Parathyroid adenoma (tissue), 2 donors: ENCODE measurements around the gene C6orf132.

Source experiments
- H2AFZ ChIP-seq: fragments of 300-600 bp; sonication (generic); one replicate; pipeline ENCODE4 v1.7.0; 2017; ENCODE audit warnings: antibody characterized with exemption, mild to moderate bottlenecking
- H3K27ac ChIP-seq: fragments of 300-600 bp; sonication (generic); one replicate; pipeline ENCODE4 v1.7.0; 2017
- H3K27me3 ChIP-seq: fragments of 300-600 bp; sonication (generic); one replicate; pipeline ENCODE4 v1.7.0; 2017; ENCODE audit warnings: low read length; ENCODE audit not compliant: control insufficient read depth, insufficient read depth
- H3K36me3 ChIP-seq: fragments of 300-600 bp; sonication (generic); one replicate; pipeline ENCODE4 v1.7.0; 2017; ENCODE audit warnings: low read length; ENCODE audit not compliant: control insufficient read depth, insufficient read depth
- H3K4me1 ChIP-seq: fragments of 300-600 bp; sonication (generic); one replicate; pipeline ENCODE4 v1.7.0; 2017; ENCODE audit warnings: control low read depth
- H3K4me2 ChIP-seq: fragments of 300-600 bp; sonication (generic); one replicate; pipeline ENCODE4 v1.7.0; 2017; ENCODE audit warnings: low read length
- H3K4me3 ChIP-seq: fragments of 300-600 bp; sonication (generic); one replicate; pipeline ENCODE4 v1.7.0; 2017; ENCODE audit warnings: low read depth, low read length
- H3K79me2 ChIP-seq: fragments of 300-600 bp; sonication (generic); one replicate; pipeline ENCODE4 v1.7.0; 2017; ENCODE audit warnings: control low read depth
- H3K9ac ChIP-seq: fragments of 300-600 bp; sonication (generic); one replicate; pipeline ENCODE4 v1.7.0; 2017; ENCODE audit warnings: mild to moderate bottlenecking
- H3K9me3 ChIP-seq: fragments of 300-600 bp; sonication (generic); one replicate; pipeline ENCODE4 v1.7.0; 2017; ENCODE audit warnings: low read length; ENCODE audit not compliant: control insufficient read depth
- TF ChIP-seq, protein P1 (sequence below): fragments of 300-600 bp; sonication (generic); IDR thresholded peaks from one replicate; pipeline ENCODE4 v1.7.0; 2017; ENCODE audit warnings: antibody characterized with exemption, mild to moderate bottlenecking
- donor health status: primary hyperparathyroidism.

Gene C6orf132

DNA sequence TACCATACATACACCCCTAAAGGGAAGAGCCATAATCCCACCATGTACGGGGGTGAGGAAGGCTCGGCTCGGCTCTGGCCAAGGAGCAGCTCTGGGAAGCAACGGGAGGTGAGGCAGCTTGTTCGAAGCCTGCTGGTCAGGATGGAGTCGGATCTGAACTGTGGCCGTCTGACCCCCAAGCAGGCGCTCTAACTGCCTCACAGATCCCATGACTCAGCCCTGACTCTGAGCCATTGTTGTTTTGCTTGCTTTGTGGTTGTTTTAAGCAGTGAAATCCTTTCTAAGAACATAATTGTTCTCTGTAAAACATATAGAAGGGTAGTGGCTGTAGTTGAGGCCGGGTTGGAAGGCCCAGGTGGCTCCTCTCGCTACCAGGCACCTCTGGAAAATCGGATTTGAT lies 10.9 kb downstream of the C6orf132 start:
- H3K36me3 ChIP-seq = no peaks in the 10 kb centered on the region
- H2AFZ ChIP-seq = no peak overlapping the region
- H3K27ac ChIP-seq = no peak overlapping the region
- no peak overlapping the region for H3K4me3 ChIP-seq
- no peaks in the 10 kb centered on the region for H3K4me1 ChIP-seq
- no peaks in the 10 kb centered on the region for H3K27me3 ChIP-seq
- no peak overlapping the region for H3K4me2 ChIP-seq
- H3K79me2 ChIP-seq = no peaks in the 10 kb centered on the region
- H3K9me3 ChIP-seq = no peaks in the 10 kb centered on the region
- TF ChIP-seq, protein P1, sequence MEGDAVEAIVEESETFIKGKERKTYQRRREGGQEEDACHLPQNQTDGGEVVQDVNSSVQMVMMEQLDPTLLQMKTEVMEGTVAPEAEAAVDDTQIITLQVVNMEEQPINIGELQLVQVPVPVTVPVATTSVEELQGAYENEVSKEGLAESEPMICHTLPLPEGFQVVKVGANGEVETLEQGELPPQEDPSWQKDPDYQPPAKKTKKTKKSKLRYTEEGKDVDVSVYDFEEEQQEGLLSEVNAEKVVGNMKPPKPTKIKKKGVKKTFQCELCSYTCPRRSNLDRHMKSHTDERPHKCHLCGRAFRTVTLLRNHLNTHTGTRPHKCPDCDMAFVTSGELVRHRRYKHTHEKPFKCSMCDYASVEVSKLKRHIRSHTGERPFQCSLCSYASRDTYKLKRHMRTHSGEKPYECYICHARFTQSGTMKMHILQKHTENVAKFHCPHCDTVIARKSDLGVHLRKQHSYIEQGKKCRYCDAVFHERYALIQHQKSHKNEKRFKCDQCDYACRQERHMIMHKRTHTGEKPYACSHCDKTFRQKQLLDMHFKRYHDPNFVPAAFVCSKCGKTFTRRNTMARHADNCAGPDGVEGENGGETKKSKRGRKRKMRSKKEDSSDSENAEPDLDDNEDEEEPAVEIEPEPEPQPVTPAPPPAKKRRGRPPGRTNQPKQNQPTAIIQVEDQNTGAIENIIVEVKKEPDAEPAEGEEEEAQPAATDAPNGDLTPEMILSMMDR = no peak
- no peak overlapping the region for H3K9ac ChIP-seq

GRCh38 chr6:42129360-42129676 lies 13.1 kb downstream of the C6orf132 start:
- H3K79me2 ChIP-seq = no peaks in the 10 kb centered on the region
- no peak overlapping the region for H3K9ac ChIP-seq
- H3K27me3 ChIP-seq = no peaks in the 10 kb centered on the region
- TF ChIP-seq, protein P1 = no peak
- no peak overlapping the region for H3K4me2 ChIP-seq
- H3K36me3 ChIP-seq = no peaks in the 10 kb centered on the region
- no peaks in the 10 kb centered on the region for H3K9me3 ChIP-seq
- H3K4me1 ChIP-seq = no peaks in the 10 kb centered on the region
- H3K4me3 ChIP-seq = no peak overlapping the region
- no peak overlapping the region for H2AFZ ChIP-seq
- no peak overlapping the region for H3K27ac ChIP-seq

- Histone ChIP-seq H3K79me2 (no peaks in the 10 kb centered on the region), H3K4me3 (no peak overlapping the region), H3K4me2 (no peak overlapping the region), H3K27ac (no peak overlapping the region), H3K36me3 (no peaks in the 10 kb centered on the region), H3K4me1 (no peaks in the 10 kb centered on the region), H3K9ac (no peak overlapping the region), H3K27me3 (no peaks in the 10 kb centered on the region), H2AFZ (no peak overlapping the region), H3K9me3 (no peaks in the 10 kb centered on the region)
- TF ChIP-seq, protein P1 = no peak
These were observed 13.7 kb downstream of the C6orf132 start for GRCh38 chr6:42128460-42129359.

- Histone ChIP-seq H3K27me3 (no peaks in the 10 kb centered on the region), H3K36me3 (no peaks in the 10 kb centered on the region), H3K79me2 (no peaks in the 10 kb centered on the region), H3K4me1 (no peaks in the 10 kb centered on the region), H2AFZ (no peak overlapping the region), H3K4me3 (no peak overlapping the region), H3K27ac (no peak overlapping the region), H3K9me3 (no peaks in the 10 kb centered on the region), H3K9ac (no peak overlapping the region), H3K4me2 (no peak overlapping the region)
- TF ChIP-seq, protein P1 = no peak
These were observed 16.8 kb downstream of the C6orf132 start for GRCh38 chr6:42125663-42126062.

- Histone ChIP-seq H3K9ac (no peak overlapping the region), H3K4me3 (no peak overlapping the region), H3K79me2 (no peaks in the 10 kb centered on the region), H2AFZ (no peak overlapping the region), H3K4me1 (no peaks in the 10 kb centered on the region), H3K27ac (no peak overlapping the region), H3K9me3 (no peaks in the 10 kb centered on the region), H3K4me2 (no peak overlapping the region), H3K36me3 (no peaks in the 10 kb centered on the region), H3K27me3 (no peaks in the 10 kb centered on the region)
- TF ChIP-seq, protein P1 = no peak
These were observed 17.2 kb downstream of the C6orf132 start for GRCh38 chr6:42125231-42125630.
